Epithelial cell of esophagus (primary cell): Measurements from ENCODE around the gene VSIG4.

Experiments
- DNase-seq: peaks from one replicate; pipeline ENCODE4 v3.0.0; 2010; ENCODE audit warnings: low read depth
- H3K4me3 ChIP-seq: 2 replicates; pipeline ENCODE4 v1.5.1; 2011; ENCODE audit warnings: mild to moderate bottlenecking, low read length, control low read depth
- CTCF ChIP-seq: IDR thresholded peaks from 2 replicates; pipeline ENCODE4 v1.5.1; 2011; ENCODE audit warnings: low read depth, mild to moderate bottlenecking, low read length, control low read depth, inconsistent platforms; ENCODE audit not compliant: insufficient read depth; ENCODE audit errors: missing control alignments

The VSIG4 gene

GRCh38 chrX:66024570-66024969 lies 15.3 kb downstream of the VSIG4 start:
- DNase-seq, result no peak
- H3K4me3 ChIP-seq, result no peak overlapping the region
- TF ChIP-seq CTCF, result no peak

GRCh38 chrX:66024092-66024467 lies 15.8 kb downstream of the VSIG4 start:
- DNase-seq, result no peak
- TF ChIP-seq CTCF, result no peak
- no peak overlapping the region for H3K4me3 ChIP-seq

GRCh38 chrX:66023385-66024091 lies 16.3 kb downstream of the VSIG4 start:
- no peak overlapping the region for H3K4me3 ChIP-seq
- no peak for TF ChIP-seq CTCF
- DNase-seq, result no peak

- H3K4me3 ChIP-seq, result no peak overlapping the region
- no peak for DNase-seq
- TF ChIP-seq CTCF, result no peak
Observed at GRCh38 chrX:66022632-66023384, 17.1 kb downstream of the VSIG4 start.

GRCh38 chrX:66021765-66022631 lies 17.9 kb downstream of the VSIG4 start:
- H3K4me3 ChIP-seq, result no peak overlapping the region
- TF ChIP-seq CTCF, result no peak
- DNase-seq, result no peak

GRCh38 chrX:66021401-66021764 lies 18.5 kb downstream of the VSIG4 start:
- H3K4me3 ChIP-seq, result no peak overlapping the region
- no peak for TF ChIP-seq CTCF
- no peak for DNase-seq
